RWPE1 (cell line): ENCODE results near the gene GJA5.
A peak's percentile ranks its signal among the peaks of the same experiment; 100 is the strongest.

Source experiments
- CTCF ChIA-PET: fragments of 350-600 bp; sonication (Branson Sonifier 250); formaldehyde crosslinking; extraction: SDS; loops from one replicate; lab custom pipeline; 2021; lab: Yijun Ruan, JAX
- POLR2A ChIA-PET: fragments of 400-600 bp; formaldehyde crosslinking; extraction: SDS; loops from one replicate; lab custom pipeline; 2020; ENCODE audit warnings: antibody characterized with exemption; ENCODE audit not compliant: low non-redundant PET; lab: Yijun Ruan, JAX
- DNase-seq: peaks from one replicate; pipeline ENCODE4 v3.0.0; 2012; ENCODE audit warnings: low spot score
- H3K27ac ChIP-seq: fragments of 450-650 bp; 2 replicates; pipeline ENCODE4 v1.5.1; 2017
- TF ChIP-seq, protein P1 (sequence below): fragments of 450-650 bp; conservative IDR thresholded peaks from 2 replicates; pipeline ENCODE4 v1.5.1; 2017; ENCODE audit warnings: low read depth, mild to moderate bottlenecking

Gene GJA5

DNA sequence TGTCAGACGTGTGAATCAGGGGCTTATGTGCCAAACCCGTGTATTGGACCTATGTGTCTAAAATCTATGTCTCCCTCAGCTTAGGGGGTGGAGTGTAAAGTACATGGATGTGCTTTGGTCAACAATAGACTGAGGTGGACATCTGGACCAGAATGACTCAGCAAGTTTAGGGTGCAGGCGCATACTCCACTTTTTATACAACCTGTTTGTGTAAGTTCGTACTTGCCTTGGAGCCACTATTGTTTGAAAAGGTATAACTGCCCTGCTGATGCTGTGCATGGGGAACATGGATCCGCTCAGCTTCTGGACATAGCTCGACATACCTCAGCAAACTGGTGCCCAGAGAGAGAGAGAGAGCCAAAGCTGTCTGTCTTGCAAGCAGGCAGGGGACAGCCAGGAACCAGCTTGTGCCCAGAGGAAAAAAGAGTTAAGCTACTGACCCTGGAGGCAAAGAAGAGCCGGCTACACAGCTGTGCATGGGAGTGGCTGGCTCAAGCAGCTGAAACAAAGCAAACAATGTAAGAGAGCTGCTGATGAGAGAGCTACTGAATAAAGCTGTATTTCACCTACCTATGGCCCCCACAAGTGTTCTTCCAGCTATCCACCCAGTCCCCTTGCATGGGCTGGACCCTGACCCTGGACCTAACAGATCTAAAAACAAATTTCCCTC is 41.2 kb downstream of the GJA5 start:
- no peak overlapping the region for H3K27ac ChIP-seq
- DNase-seq = no peak
- ChIA-PET CTCF (interaction anchor here (1.4 kb wide), 1 partner anchor 174 kb away, joined by 4 read pairs; no protein-coding TSS in a partner anchor), POLR2A (no interaction called here)
- TF ChIP-seq, protein P1, sequence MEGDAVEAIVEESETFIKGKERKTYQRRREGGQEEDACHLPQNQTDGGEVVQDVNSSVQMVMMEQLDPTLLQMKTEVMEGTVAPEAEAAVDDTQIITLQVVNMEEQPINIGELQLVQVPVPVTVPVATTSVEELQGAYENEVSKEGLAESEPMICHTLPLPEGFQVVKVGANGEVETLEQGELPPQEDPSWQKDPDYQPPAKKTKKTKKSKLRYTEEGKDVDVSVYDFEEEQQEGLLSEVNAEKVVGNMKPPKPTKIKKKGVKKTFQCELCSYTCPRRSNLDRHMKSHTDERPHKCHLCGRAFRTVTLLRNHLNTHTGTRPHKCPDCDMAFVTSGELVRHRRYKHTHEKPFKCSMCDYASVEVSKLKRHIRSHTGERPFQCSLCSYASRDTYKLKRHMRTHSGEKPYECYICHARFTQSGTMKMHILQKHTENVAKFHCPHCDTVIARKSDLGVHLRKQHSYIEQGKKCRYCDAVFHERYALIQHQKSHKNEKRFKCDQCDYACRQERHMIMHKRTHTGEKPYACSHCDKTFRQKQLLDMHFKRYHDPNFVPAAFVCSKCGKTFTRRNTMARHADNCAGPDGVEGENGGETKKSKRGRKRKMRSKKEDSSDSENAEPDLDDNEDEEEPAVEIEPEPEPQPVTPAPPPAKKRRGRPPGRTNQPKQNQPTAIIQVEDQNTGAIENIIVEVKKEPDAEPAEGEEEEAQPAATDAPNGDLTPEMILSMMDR = no peak

DNA sequence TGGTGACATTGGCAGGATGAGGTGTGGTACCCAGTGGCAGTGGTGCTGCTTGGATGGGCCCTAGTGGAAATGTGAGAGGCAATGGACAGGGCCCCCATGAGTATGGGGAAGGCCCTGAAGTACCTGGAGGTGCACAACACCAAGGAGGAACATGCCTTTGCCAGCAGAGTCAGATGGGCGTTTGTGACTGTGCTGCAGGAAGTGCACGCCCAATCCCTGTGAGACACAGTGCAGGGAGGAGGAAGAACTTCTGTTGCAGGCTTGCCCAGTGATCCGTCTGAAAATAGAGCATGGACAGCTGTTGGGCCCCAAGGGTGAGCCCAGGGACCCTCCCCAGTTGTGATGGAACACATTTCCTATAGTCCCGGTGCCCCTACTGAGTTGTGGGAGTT is 42.7 kb downstream of the GJA5 start:
- ChIA-PET CTCF (no interaction called here), POLR2A (no interaction called here)
- TF ChIP-seq, protein P1 = no peak
- H3K27ac ChIP-seq = peak overlapping the region; percentile 26; the same call in 1 of the 2 replicates
- DNase-seq = no peak

DNA sequence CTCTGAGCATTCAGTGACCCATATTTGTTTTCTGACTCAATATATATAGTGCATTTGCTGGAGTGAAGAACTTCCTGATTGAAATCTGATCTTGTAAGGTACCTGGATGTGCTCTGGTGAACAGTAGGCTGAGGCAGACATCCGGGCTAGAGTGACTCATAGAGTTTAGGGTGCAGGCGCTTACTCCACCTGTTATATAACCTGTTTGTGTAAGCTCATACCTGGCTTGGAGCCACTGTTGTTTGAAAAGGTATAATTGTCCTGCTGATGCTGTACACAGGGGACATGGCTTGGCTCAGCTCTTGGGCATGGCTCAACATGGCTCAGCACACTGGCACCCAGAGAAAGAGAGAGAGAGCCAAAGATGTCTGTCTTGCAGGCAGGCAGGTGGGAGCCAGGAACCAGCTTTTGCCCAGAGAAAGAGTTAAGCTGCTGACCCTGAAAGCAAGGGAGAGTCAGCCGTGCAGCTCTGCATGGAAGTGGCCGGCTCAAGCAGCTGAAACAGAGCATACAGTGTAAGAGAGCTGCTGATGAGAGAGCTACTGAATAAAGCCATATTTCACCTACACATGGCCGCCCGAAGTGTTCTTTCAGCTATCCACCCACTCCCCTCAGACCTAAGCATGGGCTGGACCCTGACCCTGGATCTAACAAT is 43.2 kb downstream of the GJA5 start:
- TF ChIP-seq, protein P1 = no peak
- peak; percentile 88 for DNase-seq
- POLR2A ChIA-PET = no interaction called here
- H3K27ac ChIP-seq = peak overlapping the region; percentile 26; the same call in 1 of the 2 replicates
- CTCF ChIA-PET = no interaction called here

DNA sequence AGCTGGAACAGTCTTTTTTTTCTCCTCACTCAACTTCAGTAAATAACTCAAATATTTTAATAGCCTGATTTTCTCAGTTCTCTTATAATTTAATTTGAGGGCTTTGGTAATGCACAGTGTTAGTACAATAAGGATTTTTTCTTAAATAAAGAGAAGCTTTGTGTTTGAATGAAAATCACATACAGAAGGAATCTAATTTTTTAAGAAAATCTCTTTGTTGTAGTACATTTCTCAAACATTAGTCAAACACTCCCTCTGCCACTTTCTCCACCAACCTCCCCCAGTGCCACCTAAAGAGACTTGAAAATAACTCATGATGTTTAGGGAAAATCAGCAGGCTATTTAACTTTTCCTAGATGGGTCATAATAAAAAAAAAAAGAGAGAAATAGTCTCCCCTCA is 47.8 kb downstream of the GJA5 start:
- ChIA-PET POLR2A (no interaction called here), CTCF (no interaction called here)
- H3K27ac ChIP-seq = no peak overlapping the region
- TF ChIP-seq, protein P1 = no peak
- no peak for DNase-seq
